ENCODE measurements around the gene ATP2A1. TPM values are rescaled to one million over a fixed set of nuclear protein-coding genes. Genes with fewer than 3 reads are reported as not detected.
"Not testable (repeated sequence)": the region's sequence is repeated elsewhere in the genome, so short reads cannot be mapped to it uniquely, and the experiment has no call there.

Gene ATP2A1
- polyA plus RNA-seq, 4 donors, result 3.0 to 5.0 (median 4.1) TPM

DNA sequence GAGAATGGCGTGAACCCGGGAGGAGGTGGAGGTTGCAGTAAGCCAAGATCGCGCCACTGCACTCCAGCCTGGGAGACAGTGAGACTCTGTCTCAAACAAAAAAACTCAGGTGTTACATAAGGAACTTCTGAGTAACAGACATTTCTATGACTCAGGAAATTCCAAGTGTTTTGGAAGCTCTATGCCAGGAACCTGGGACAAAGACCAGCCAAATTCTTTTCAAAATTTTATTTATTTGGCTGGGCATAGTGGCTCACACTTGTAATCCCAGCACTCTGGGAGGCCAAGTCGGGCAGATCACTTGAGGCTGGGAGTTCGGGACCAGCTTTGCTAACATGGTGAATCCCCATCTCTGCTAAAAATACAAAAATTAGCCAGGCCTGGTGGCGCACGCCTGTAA lies 19.9 kb upstream of the ATP2A1 start:
- no peak for DNase-seq (ENCODE audit: low read depth in 4 of 4, low spot score in 3 of 4)

DNA sequence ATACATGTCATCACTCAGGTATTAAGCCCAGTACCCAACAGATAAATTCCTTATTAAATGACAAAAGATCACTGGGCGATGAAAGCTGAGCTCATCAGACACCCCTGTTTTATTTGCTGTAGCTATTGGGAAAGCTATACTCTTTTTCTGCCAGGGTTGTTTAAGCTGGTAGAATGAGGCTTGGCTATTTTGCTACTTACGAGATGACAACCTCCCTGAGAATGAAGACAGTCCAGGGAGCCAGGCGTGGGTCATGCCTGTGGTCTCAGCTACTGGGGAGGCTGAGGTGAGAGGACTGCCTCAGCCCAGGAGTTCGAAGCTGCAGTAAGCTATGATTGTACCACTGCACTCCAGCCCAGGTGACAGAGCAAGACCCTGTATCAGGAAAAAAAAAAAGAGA lies 19.0 kb upstream of the ATP2A1 start:
- no peak for DNase-seq (ENCODE audit: low read depth in 4 of 4, low spot score in 3 of 4)

DNA sequence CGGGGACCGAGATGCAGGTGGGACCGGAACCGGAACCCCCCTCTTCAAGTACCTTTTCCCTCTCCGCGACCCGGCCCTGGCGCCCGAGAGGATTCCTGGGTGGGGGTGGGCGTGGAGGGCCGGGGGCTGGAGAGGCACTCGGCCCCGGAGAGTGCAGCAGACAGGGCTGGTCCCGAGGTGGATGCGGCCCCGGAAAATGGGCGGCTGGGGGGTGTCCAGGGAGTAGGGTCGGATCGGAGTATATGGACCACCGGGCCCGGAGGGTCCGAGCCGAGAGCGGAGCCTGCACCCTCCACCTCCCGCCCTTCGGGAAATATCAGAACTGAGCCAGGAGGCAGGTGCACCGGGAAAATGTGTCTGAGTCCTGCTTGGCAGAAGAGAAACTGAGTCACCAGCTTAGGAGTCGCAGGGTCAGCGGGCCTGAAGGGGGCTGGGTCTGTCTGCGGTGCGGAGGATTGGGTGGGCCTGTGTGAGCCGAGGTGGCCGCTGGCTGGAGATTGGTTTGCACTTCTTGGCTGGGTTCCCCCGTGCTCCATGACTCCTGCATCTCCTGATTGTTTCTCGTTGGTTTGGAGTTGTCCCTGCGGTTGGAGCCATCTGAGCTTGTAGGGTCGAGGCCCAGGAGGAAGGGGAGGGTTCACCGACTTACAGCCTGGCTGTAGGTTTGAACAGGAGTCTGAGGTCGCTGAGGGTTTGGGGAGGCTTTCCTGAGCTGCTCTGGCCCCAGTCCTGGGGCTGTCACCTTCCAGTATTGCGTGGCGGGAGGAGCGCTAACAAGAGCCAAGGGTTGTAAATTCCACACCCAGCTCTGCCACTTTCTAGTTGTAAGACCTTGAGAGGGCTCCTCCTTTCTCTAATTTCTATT lies 14.1 kb upstream of the ATP2A1 start:
- DNase-seq (ENCODE audit: low read depth in 4 of 4, low spot score in 3 of 4), result no peak

DNA sequence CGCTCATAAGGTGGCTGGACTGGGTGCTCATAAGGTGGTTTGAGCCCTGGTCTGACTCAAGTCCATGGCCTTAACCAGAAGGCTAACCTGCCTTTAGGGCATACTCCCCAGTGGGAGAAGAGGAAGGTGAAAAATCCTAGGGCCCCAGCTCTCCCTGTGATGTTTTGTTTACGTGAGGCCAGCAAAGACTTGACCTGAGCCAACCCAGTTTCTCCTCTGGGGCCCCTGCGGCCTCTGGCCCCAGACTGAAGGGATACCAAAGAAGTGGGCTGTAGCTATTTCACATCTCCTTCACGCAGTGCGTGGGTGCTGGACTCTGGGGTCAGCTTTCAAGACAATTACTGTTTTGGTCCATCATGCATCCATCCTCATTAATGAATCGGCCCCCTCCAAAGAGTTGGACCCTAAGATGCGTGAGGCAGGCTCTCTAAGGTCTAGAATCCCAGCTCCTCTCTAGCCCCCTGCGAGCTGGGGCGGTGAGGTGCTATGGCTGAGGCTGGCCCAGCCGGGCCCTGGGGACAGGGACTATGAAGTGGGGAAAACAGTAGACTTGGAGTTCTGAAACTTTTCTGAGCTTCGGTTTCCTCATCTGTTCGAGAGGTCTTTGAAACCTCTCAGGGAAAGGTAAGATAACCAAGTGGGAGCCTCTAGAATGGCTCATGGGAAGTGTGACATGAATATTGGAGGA lies 13.1 kb upstream of the ATP2A1 start:
- no peak for DNase-seq (ENCODE audit: low read depth in 4 of 4, low spot score in 3 of 4)

DNA sequence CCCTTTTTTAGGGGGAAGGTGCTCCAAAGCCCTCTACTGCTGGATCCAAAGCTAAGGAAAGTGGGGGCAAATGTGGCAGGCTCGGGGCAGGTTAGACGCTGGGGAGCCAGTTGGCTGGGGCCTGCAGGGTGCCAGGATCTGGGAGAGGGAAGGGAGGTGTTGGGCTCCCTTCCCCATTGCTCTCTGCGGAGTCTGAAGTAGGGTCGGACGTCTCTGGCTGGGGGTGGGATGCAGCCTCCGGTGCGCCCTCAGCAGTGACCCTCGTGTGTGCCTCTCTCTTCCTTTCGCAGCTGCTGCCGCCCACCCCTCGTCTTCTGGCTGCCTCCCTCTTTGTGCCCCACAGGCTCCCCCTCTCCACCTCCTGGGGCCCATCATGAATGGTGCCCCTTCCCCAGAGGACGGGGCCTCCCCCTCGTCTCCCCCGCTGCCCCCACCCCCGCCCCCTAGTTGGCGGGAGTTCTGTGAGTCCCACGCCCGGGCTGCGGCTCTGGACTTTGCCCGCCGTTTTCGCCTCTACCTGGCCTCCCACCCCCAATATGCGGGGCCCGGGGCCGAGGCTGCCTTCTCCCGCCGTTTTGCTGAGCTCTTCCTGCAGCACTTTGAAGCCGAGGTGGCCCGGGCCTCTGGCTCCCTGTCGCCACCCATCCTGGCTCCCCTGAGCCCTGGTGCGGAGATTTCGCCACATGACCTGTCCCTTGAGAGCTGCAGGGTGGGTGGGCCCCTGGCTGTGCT lies 12.4 kb upstream of the ATP2A1 start:
- DNase-seq (ENCODE audit: low read depth in 4 of 4, low spot score in 3 of 4), result no peak

DNA sequence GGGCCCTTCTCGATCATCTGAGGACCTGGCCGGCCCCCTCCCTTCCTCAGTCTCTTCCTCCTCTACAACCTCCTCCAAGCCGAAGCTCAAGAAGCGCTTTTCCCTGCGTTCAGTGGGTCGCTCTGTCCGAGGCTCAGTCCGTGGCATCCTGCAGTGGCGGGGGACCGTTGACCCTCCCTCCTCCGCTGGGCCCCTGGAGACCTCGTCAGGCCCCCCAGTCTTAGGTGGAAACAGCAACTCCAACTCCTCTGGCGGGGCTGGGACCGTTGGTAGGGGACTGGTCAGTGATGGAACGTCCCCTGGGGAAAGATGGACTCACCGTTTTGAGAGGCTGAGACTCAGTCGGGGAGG lies 11.9 kb upstream of the ATP2A1 start:
- DNase-seq (ENCODE audit: low read depth in 4 of 4, low spot score in 3 of 4), result no peak

DNA sequence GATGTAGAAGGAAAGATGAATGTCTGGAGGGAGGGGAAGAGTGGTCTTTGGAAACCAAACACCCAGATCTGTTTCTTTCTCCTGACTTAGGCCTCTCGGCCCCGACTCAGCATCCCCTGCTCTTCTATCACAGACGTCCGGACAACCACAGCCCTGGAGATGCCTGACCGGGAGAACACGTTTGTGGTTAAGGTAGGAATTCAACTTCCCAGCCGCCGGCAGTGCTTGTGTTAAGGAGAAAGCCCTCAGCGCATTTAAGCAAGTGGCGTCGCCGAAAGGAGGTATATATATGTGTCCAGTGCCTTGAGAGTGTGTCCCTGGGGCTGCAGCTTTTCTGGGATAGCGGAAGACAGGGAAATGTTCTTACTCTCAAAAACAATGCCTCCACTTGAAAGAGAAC lies 11.0 kb upstream of the ATP2A1 start:
- DNase-seq (ENCODE audit: low read depth in 4 of 4, low spot score in 3 of 4), result no peak

DNA sequence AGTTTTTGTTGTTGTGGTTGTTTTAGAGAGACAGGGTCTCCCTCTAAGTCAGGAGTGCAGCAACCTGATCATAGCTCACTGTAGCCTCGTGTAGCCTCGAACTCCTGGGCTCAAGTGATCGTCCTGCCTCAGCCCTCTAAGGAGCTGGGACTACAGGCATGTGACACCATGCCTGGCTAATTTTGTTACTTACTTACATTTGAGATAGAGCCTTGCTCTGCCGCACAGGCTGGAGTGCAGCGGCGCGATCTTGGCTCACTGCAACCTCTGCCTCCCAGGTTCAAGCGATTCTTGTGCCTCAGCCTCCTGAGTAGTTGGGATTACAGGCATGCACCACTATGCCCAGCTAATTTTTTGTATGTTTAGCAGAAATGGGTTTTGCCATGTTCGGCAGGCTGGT lies 10.6 kb upstream of the ATP2A1 start:
- DNase-seq (ENCODE audit: low read depth in 4 of 4, low spot score in 3 of 4), result not testable (repeated sequence)

DNA sequence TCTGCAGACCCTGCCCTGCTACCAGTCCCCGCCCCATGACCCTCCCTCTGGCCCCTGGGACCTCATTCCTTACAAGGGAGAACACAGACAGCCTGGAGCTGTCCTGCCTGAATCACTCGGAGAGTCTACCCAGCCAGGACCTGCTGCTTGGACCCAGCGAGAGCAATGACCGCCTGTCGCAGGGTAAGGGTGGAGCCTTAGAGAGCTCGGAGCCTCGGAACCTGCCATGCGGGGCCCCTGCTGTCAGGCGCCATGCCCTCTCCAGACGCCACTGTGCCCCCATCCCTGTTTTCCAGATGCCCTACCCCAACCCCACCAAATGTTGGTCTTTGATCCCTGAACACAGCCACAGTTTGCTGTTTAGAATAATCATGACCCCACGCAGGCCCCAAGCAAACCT lies 9.1 kb upstream of the ATP2A1 start:
- no peak for DNase-seq (ENCODE audit: low read depth in 4 of 4, low spot score in 3 of 4)

DNA sequence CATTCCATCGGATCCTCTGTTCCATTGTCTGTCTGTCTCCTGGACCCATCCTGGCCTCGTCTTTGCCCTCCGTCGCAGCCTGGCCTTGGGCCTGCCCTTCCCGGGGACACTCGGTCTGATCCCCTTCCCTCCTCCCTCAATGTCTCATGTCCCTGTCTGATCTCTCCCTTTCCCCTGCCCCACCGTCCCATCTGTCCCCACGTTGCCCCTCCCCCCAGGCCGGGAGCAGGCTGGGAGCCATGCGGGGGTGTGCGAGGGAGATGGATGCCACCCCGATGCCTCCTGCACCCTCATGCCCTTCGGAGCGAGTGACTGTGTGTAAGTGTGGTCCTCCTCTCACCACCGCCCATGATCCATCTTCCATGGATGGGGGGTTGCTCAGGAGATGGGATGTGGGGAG lies 5.3 kb upstream of the ATP2A1 start:
- no peak for DNase-seq (ENCODE audit: low read depth in 4 of 4, low spot score in 3 of 4)

DNA sequence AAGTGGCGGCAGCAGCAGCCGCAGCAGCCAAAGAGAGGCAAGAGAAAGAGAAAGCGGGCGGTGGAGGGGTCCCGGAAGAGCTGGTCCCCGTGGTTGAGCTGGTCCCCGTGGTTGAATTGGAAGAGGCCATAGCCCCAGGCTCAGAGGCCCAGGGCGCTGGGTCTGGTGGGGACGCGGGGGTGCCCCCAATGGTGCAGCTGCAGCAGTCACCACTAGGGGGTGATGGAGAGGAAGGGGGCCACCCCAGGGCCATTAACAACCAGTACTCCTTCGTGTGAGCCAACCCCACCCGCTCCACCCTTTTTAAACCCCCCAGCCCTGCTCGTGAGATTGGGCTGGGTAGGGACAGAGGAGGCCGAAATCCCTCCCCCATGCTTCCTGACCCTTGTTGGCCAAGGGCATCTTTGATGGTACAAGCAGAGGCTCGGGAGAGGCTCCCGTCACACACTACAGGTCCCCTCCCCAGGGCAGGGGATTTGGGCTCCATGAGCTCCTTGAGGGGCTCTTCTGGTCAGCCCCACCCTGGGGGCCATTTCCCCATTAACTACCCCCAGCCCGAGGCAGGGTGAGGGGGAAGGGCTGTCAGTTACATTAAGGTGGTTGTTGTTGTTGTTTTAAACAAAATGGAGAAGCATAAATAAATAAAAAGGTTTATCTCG lies 4.6 kb upstream of the ATP2A1 start:
- no peak for DNase-seq (ENCODE audit: low read depth in 4 of 4, low spot score in 3 of 4)

DNA sequence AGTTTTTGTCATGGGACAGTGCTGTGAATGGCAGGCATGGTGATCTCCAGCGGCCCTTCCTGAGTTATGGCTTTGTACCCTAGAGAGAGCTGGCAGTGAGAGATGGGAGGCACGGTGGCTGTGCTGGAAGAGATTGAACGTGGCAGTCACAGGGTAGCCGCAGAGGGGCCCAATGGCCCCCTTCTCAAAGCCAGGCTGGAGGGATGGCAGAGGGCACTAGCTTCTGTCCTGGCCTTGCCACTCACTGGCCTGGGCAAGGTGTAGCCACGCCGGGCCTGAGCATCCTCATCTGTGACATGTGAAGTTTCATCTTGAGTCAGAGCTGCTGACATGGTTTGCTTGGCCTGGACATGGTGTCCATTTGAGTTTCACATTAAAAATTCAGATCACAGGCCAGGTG lies 3.9 kb upstream of the ATP2A1 start:
- no peak for DNase-seq (ENCODE audit: low read depth in 4 of 4, low spot score in 3 of 4)

DNA sequence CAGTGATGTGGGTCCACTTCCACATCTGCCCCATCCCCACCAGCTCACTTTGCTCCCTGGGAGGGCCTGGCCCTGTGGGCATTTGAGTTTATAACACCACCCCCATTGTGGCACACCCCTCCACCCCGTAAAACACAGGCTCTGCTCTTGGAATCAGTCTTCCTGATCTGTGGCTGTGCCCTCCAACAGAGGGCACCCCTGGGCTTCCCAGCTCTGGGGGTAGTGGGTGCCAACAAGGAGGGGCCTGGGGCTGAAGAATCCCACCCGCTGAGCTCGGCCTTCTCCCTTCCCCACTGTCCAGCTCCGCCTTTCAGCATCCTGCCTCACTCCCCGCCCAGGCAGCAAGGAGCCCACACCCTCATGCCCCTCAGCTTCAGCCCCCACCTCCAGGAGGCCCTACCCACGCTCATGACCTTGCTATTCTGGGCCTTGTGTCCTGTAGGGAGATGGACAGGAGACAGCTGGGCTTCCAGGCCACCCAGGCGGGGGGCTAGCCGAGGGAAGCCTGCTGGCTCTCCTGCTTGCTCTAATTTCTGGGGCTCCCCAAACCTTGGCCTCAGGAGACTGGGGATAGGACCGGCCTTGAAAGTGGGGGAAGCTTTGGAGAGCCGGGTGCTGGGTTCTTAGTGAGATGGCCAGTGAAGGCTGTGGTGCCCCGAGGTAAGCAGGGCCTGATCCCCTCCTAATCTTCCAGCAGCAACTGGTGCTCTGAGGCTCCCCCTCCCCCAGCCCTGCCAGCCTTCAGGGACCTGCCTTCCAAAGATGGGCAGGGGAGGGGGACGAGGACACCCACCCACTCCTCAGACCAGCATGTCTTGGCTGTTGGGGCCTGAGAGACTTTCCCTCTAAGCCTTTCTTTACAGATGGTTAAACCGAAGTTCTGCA lies 2.9 kb upstream of the ATP2A1 start:
- DNase-seq (ENCODE audit: low read depth in 4 of 4, low spot score in 3 of 4), result no peak

DNA sequence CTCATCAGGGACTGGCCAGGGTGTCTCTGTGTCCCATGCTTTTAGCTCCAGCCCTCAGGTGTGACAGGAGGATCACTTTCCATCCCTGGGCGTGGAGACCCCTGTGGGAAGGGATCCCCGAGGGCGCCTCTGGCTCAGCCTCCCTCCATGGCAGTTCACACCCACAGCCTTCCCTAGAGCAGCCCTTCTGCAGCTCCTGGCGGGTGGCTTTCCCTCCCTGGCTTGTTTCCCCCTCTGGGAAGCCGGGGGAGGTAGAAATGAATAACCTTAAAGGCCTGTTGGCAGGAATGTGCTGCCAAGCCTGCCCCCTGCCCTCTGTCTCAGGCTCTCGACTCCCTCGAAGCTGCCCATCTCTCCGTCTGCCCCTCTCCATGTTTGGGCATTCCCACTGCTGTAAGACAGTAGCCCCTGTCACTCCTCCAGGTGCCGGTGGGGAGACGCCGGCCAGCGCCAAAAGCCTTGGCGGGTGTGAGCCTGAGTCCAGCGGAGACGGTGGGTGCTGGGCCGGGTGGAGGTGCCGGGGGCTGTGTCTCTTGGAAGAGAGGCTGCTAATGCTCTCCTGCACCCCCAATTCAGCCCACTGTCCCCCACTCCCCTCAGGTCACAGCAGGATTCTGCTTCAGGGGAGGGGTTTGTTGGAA lies 2.1 kb upstream of the ATP2A1 start:
- DNase-seq (ENCODE audit: low read depth in 4 of 4, low spot score in 3 of 4), result no peak

DNA sequence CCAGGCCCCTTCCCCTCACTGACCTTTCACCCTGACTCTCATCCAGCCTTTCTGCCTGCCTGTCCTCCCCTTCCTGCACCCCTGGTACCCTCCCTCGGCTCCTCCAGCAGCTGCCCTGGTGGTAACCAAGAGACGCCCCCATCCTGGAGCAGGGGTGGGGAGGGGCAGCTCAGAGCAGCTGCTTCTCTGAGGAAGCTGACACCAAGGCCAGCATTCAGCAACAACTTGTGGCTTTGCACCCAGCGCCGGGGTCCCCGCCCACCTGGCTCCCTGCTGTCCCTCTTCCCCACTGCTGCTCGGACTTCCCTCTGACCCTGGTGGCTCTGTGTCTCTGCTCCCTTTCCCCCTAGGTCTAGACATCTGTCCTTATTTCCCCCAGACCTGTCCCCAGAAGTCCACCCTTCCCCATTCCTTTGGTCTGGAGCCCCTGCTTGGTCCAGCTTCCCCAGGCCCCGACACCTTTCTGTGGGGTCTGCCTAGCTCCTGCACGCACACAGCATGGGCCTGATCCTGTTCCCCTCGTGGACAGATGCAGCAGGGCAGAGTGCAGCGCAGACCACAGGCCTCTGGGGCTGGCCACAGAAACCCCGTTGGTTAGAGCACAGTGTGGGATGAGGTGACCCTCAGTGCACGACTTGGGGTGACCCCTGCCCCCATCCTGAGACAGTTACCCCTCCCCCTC lies 1.2 kb upstream of the ATP2A1 start:
- no peak for DNase-seq (ENCODE audit: low read depth in 4 of 4, low spot score in 3 of 4)

DNA sequence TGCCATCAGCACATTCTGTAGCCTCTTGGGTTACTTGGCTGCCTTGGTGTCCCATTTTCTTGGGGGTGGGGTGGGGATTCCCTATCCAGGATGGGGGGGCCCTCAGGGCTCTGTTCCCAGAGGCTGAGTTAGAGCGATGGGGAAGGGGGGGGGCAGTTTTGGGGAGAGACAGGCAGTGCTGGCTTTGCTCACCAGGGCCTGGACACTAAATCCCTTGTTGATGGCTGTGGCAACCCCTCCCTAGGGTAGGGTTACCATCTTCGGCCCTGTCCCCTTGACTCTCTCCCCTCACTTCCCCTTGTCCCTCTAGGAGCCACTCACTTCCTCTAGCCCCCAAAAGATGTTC lies 660 bp upstream of the ATP2A1 start:
- DNase-seq (ENCODE audit: low read depth in 4 of 4, low spot score in 3 of 4), result no peak

DNA sequence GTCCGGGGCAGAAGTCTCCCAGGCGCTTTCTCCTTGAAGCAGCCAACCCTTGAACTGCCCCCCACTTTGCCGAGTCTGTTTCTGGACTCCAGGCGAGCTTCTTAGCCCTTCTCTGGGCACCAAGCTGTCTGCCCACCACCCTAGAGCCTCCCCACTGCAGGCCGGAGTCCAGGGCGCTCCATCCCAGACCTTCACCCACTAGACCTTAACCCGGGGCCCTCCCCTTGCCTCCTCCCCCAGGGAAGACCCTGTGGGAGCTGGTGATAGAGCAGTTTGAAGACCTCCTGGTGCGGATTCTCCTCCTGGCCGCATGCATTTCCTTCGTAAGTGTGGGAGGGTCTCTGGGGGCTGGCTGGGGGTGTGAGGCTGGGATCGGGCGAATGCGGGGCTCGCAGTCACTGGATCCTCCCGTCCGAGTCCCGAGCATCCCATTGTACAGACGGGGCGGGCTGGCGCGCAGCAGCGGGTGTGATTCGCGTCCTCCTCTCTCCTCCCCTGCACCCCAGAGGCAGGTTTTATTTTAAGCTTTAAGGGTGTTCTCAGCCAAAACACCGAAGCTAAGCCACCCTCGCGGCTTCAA lies 1.1 kb downstream of the ATP2A1 start:
- DNase-seq (ENCODE audit: low read depth in 4 of 4, low spot score in 3 of 4), result no peak

DNA sequence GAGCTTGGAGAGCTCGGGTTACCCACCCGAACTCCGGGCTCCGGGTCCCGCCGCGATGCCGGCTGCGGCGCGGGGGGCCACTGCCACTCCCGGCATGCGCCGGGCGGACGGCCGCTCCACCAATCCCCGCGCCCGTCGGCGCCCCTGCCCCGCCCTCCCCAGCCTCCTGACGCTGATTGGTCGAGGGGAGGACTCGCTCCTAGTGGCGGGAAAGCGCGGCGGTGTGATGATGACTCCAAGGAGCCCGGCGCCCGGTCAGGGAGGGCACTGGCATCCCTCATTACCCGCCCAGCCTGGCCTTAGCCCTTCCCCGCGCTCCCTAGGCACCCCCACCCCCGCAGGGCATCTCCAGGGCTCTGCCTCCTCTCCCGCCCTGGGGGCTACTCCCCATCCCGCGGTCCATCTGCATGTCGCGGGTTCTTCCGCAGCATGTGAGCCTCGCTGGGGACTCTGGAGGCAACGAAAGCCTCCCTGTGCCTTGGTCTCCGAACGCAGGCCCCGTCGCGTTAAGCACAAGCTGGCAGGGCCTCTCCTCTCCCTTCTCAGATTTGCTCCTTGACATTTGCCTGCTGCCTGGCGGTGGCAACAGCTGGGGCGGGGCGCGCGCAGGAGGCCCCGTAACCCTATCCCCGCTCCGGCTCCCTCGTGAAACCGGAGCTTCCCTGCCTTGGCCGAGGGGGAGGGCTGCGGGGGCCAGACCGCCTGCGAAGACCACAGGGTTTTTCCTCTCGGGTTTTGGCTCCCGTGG lies 1.7 kb downstream of the ATP2A1 start:
- peak; percentile 67 to 75 (median 74) for DNase-seq (ENCODE audit: low read depth in 4 of 4, low spot score in 3 of 4)
